ENCODE data around the gene DPH5.
"Not testable (repeated sequence)": the region's sequence is repeated elsewhere in the genome, so short reads cannot be mapped to it uniquely, and the experiment has no call there.

DPH5 gene

GRCh38 chr1:101025657-101026429 lies at the start of gene DPH5:
TSS of gene DPH5 (minus strand) at chr1:101025784. CDS start at chr1:101025443, 341 bp downstream.
- peak; percentile 91 to 92 for DNase-seq
- TF ChIP-seq GATA1 (IDR thresholded peaks at IDR 0.05; ENCODE audit: low read depth, low read length): no peak
- TF ChIP-seq POLR2A (IDR thresholded peaks at IDR 0.05; ENCODE audit: low read length): peak; percentile 85

GRCh38 chr1:101073836-101074235 lies 48.3 kb upstream of the DPH5 start:
- no peak for DNase-seq
- TF ChIP-seq GATA1 (IDR thresholded peaks at IDR 0.05; ENCODE audit: low read depth, low read length) (no peak), POLR2A (IDR thresholded peaks at IDR 0.05; ENCODE audit: low read length) (no peak)

- DNase-seq: peak; percentile 72 to 84
- TF ChIP-seq GATA1 (IDR thresholded peaks at IDR 0.05; ENCODE audit: low read depth, low read length) (no peak), POLR2A (IDR thresholded peaks at IDR 0.05; ENCODE audit: low read length) (no peak)
These were observed 45.9 kb upstream of the DPH5 start for GRCh38 chr1:101071470-101071891.

GRCh38 chr1:101069158-101069557 lies 43.6 kb upstream of the DPH5 start:
- TF ChIP-seq POLR2A (IDR thresholded peaks at IDR 0.05; ENCODE audit: low read length) (no peak), GATA1 (IDR thresholded peaks at IDR 0.05; ENCODE audit: low read depth, low read length) (no peak)
- DNase-seq: no peak

GRCh38 chr1:101066937-101067335 lies 41.4 kb upstream of the DPH5 start:
- not testable (repeated sequence) for DNase-seq

- TF ChIP-seq POLR2A (IDR thresholded peaks at IDR 0.05; ENCODE audit: low read length): no peak
- no peak for TF ChIP-seq GATA1 (IDR thresholded peaks at IDR 0.05; ENCODE audit: low read depth, low read length)
- DNase-seq: no peak
These were observed 40.8 kb upstream of the DPH5 start for GRCh38 chr1:101066260-101066936.

- DNase-seq: no peak
- no peak for TF ChIP-seq GATA1 (IDR thresholded peaks at IDR 0.05; ENCODE audit: low read depth, low read length)
- no peak for TF ChIP-seq POLR2A (IDR thresholded peaks at IDR 0.05; ENCODE audit: low read length)
These were observed 40.0 kb upstream of the DPH5 start for GRCh38 chr1:101065575-101065974.

- DNase-seq: no peak
- TF ChIP-seq GATA1 (IDR thresholded peaks at IDR 0.05; ENCODE audit: low read depth, low read length) (no peak), POLR2A (IDR thresholded peaks at IDR 0.05; ENCODE audit: low read length) (no peak)
These were observed 39.1 kb upstream of the DPH5 start for GRCh38 chr1:101064697-101065096.

GRCh38 chr1:101060992-101061391 lies 35.4 kb upstream of the DPH5 start:
- DNase-seq: no peak
- TF ChIP-seq GATA1 (IDR thresholded peaks at IDR 0.05; ENCODE audit: low read depth, low read length) (no peak), POLR2A (IDR thresholded peaks at IDR 0.05; ENCODE audit: low read length) (no peak)

- peak in 1 of 2 experiments; percentile 56 for DNase-seq
- no peak for TF ChIP-seq GATA1 (IDR thresholded peaks at IDR 0.05; ENCODE audit: low read depth, low read length)
- TF ChIP-seq POLR2A (IDR thresholded peaks at IDR 0.05; ENCODE audit: low read length): no peak
These were observed 34.5 kb upstream of the DPH5 start for GRCh38 chr1:101059945-101060542.

- no peak for DNase-seq
These were observed 30.0 kb upstream of the DPH5 start for GRCh38 chr1:101055623-101056022.

GRCh38 chr1:101051688-101052638 lies 26.4 kb upstream of the DPH5 start:
- TF ChIP-seq GATA1 (IDR thresholded peaks at IDR 0.05; ENCODE audit: low read depth, low read length) (no peak), POLR2A (IDR thresholded peaks at IDR 0.05; ENCODE audit: low read length) (no peak)

More at GRCh38 chr1:101055623-101056022, 30.0 kb upstream of the DPH5 start:
- no peak for TF ChIP-seq POLR2A (IDR thresholded peaks at IDR 0.05; ENCODE audit: low read length)
- no peak for TF ChIP-seq GATA1 (IDR thresholded peaks at IDR 0.05; ENCODE audit: low read depth, low read length)

GRCh38 chr1:101050869-101051268 lies 25.3 kb upstream of the DPH5 start:
- TF ChIP-seq POLR2A (IDR thresholded peaks at IDR 0.05; ENCODE audit: low read length) (no peak), GATA1 (IDR thresholded peaks at IDR 0.05; ENCODE audit: low read depth, low read length) (no peak)

More at GRCh38 chr1:101051688-101052638, 26.4 kb upstream of the DPH5 start:
- DNase-seq: peak in 1 of 2 experiments; percentile 9

More at GRCh38 chr1:101050869-101051268, 25.3 kb upstream of the DPH5 start:
- DNase-seq: peak; percentile 9 to 63
